ENCODE data around the gene SLCO4A1. TPM values are rescaled to one million over a fixed set of nuclear protein-coding genes. Genes with fewer than 3 reads are reported as not detected.

SLCO4A1 gene
- total RNA-seq, 1 experiment from 2014 or later: 48.8 TPM

DNA sequence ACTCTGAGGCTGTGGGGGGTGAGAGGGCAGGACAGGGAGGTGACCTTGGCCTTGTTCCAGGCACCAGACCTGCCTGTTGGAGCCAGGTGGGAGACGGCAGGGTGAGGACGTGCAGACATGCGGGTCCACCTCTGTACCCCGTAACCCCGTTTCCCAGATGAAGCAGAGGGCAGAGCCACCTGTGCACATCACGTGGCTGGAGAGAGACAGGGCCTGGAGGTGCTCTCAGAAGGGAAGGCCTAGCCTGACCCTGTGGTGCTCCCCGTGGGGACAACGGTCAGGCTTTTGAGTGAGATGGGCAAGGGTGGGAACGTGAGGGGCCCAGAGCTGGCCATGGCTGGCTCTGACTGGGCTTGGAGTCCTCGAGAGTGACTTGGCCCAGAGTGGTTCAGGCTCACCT is 72.9 kb downstream of the SLCO4A1 start:
- H3K36me3 ChIP-seq (ENCODE audit: insufficient read depth, low read length, poor library complexity, severe bottlenecking): no peaks in the 10 kb centered on the region
- peaks cover 16% of the 10 kb centered on the region for H3K4me1 ChIP-seq (ENCODE audit: insufficient read depth, low read length, poor library complexity, severe bottlenecking)
- H3K9me3 ChIP-seq (ENCODE audit: low read depth, low read length, poor library complexity, severe bottlenecking): no peaks in the 10 kb centered on the region
- no peak overlapping the region for H3K4me3 ChIP-seq (ENCODE audit: low read depth, low read length, poor library complexity, severe bottlenecking)
- CTCF ChIA-PET: no interaction called here
- no TSS peak for BruUV-seq (replicated peaks)
- POLR2A ChIA-PET (ENCODE audit: low non-redundant PET): no interaction called here
- no peaks in the 10 kb centered on the region for H3K27me3 ChIP-seq (replicated peaks; ENCODE audit: insufficient read depth, low read depth, low read length, poor library complexity)
- intact Hi-C loops (cut with micrococcal nuclease; ENCODE audit: unreplicated experiment): no loop called here
- no peak overlapping the region for H3K27ac ChIP-seq (ENCODE audit: low read depth, low read length, poor library complexity, severe bottlenecking)
- no peak for DNase-seq (ENCODE audit: low spot score)
- TF ChIP-seq, protein P1, sequence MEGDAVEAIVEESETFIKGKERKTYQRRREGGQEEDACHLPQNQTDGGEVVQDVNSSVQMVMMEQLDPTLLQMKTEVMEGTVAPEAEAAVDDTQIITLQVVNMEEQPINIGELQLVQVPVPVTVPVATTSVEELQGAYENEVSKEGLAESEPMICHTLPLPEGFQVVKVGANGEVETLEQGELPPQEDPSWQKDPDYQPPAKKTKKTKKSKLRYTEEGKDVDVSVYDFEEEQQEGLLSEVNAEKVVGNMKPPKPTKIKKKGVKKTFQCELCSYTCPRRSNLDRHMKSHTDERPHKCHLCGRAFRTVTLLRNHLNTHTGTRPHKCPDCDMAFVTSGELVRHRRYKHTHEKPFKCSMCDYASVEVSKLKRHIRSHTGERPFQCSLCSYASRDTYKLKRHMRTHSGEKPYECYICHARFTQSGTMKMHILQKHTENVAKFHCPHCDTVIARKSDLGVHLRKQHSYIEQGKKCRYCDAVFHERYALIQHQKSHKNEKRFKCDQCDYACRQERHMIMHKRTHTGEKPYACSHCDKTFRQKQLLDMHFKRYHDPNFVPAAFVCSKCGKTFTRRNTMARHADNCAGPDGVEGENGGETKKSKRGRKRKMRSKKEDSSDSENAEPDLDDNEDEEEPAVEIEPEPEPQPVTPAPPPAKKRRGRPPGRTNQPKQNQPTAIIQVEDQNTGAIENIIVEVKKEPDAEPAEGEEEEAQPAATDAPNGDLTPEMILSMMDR (conservative IDR thresholded peaks at IDR 0.05; ENCODE audit: low read depth, low read length): no peak
- TF ChIP-seq EZH2 (IDR thresholded peaks at IDR 0.05; ENCODE audit: borderline replicate concordance, low read depth, low read length, poor library complexity, severe bottlenecking): no peak

DNA sequence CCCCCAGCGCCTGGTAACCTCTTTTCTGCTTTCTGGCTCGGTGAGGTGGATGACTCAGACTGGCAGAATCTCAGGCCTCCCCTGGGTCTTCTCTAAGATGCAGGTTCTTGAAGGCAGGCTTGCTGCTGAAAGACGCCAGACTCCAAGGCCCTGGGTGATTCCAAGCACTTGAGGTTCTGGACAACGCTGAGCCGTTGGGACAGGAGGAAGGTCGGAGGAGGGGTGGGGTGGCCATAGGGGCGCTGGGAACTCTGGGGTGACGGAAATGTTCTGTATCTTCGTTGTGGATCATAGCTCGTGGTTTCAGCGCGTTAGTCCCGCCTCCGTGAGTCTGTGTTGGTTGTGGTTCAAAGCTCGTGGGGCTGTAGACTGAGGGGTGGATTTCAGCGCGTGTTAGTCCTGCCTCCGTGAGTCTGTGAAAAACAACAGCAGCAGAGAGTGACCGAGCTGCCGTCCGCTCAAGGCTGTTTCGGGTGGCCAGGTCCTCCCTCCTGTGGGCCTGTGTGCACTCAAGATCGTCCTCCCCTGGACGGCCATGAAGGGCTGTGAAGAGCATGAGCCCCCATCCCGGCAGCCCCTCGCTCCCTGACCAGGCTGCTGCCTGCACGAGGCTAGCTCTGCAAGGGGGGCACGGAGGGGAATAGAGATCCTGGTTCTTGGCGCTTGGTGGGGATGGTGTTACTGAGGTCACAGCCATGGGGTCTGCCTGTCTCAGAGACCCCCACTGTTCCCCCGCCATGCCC is 74.1 kb downstream of the SLCO4A1 start:
- TF ChIP-seq, protein P1 (conservative IDR thresholded peaks at IDR 0.05; ENCODE audit: low read depth, low read length): no peak
- TF ChIP-seq EZH2 (IDR thresholded peaks at IDR 0.05; ENCODE audit: borderline replicate concordance, low read depth, low read length, poor library complexity, severe bottlenecking): no peak
- intact Hi-C loops (cut with micrococcal nuclease; ENCODE audit: unreplicated experiment): no loop called here
- no peak for DNase-seq (ENCODE audit: low spot score)
- Histone ChIP-seq H3K27ac (ENCODE audit: low read depth, low read length, poor library complexity, severe bottlenecking) (peak overlapping the region; percentile 22), H3K27me3 (replicated peaks; ENCODE audit: insufficient read depth, low read depth, low read length, poor library complexity) (no peaks in the 10 kb centered on the region), H3K9me3 (ENCODE audit: low read depth, low read length, poor library complexity, severe bottlenecking) (peaks cover 11% of the 10 kb centered on the region), H3K4me1 (ENCODE audit: insufficient read depth, low read length, poor library complexity, severe bottlenecking) (peaks cover 5% of the 10 kb centered on the region), H3K36me3 (ENCODE audit: insufficient read depth, low read length, poor library complexity, severe bottlenecking) (no peaks in the 10 kb centered on the region), H3K4me3 (ENCODE audit: low read depth, low read length, poor library complexity, severe bottlenecking) (no peak overlapping the region)
- no TSS peak for BruUV-seq (replicated peaks)
- ChIA-PET CTCF (no interaction called here), POLR2A (ENCODE audit: low non-redundant PET) (no interaction called here)

DNA sequence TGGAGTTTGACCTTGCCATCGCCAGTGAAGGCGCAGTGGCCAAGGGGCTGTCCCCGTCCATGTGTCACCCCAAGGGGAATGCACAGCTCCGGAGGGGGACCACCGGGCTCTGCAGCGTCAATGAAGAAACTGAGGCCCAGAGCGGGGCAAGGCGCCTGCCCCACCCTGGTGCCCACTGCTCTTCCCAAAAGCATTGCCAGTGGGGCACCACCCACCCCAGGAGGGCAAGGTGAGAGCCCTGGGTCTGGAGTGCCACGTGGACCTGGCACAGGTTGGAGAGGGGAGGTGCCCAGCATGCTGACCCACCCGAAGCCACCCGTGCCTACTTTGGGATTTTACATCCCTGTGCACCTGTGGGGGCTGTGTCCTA is 74.6 kb downstream of the SLCO4A1 start:
- DNase-seq (ENCODE audit: low spot score): no peak
- TF ChIP-seq, protein P1 (conservative IDR thresholded peaks at IDR 0.05; ENCODE audit: low read depth, low read length): no peak
- TF ChIP-seq EZH2 (IDR thresholded peaks at IDR 0.05; ENCODE audit: borderline replicate concordance, low read depth, low read length, poor library complexity, severe bottlenecking): no peak
- ChIA-PET CTCF (no interaction called here), POLR2A (ENCODE audit: low non-redundant PET) (no interaction called here)
- no TSS peak for BruUV-seq (replicated peaks)
- Histone ChIP-seq H3K36me3 (ENCODE audit: insufficient read depth, low read length, poor library complexity, severe bottlenecking) (no peaks in the 10 kb centered on the region), H3K4me1 (ENCODE audit: insufficient read depth, low read length, poor library complexity, severe bottlenecking) (no peaks in the 10 kb centered on the region), H3K27ac (ENCODE audit: low read depth, low read length, poor library complexity, severe bottlenecking) (no peak overlapping the region), H3K27me3 (replicated peaks; ENCODE audit: insufficient read depth, low read depth, low read length, poor library complexity) (no peaks in the 10 kb centered on the region), H3K9me3 (ENCODE audit: low read depth, low read length, poor library complexity, severe bottlenecking) (peaks cover 15% of the 10 kb centered on the region), H3K4me3 (ENCODE audit: low read depth, low read length, poor library complexity, severe bottlenecking) (no peak overlapping the region)
- intact Hi-C loops (cut with micrococcal nuclease; ENCODE audit: unreplicated experiment): no loop called here
